Measurements from ENCODE around the gene FPR1. TPM values are rescaled to one million over a fixed set of nuclear protein-coding genes. Genes with fewer than 3 reads are reported as not detected.

Gene FPR1
- total and polyA plus RNA-seq, 2 of the 8 experiments (the other 6 are each of a cell fraction or from before 2014, with no cell fraction given), result 0.11 TPM; not detected in 1

DNA sequence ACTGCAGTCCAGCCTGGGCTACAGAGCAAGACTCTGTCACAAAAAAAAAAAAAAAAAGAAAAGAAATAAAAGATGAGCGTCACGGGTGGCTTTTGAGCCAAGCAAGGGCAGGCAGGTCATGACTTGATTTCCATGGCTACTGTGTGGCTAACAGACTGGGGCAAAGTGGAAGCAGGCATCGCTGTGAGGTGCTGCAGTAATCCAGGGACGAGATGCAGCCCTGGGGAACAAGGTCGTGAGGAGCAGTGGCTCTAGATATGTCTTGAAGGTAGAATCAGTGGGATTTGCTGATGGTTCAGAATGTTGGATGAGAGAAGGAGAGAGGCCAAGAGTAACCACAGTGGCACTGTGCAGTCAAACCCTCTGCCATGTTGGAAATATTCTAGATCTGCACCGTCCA is 42.1 kb downstream of the FPR1 start:
- CTCF ChIA-PET (ENCODE audit: partially characterized antibody), result interaction anchor here (0.6 to 3.2 kb wide), 7 partner anchors 9 to 70 kb away, joined by 3 to 14 read pairs (median 3); no protein-coding TSS in a partner anchor
- TF ChIP-seq KDM4A (IDR thresholded peaks at IDR 0.05; ENCODE audit: low read depth, low read length, severe bottlenecking), result no peak
- TF ChIP-seq BCL11A (IDR thresholded peaks at IDR 0.05; ENCODE audit: low read depth in 2 of 2, low read length in 2 of 2), result no peak
- TF ChIP-seq CHD2 (IDR thresholded peaks at IDR 0.05; ENCODE audit: low read length), result no peak
- no peak for TF ChIP-seq SP4 (IDR thresholded peaks at IDR 0.05; ENCODE audit: low read length)
- no peak for TF ChIP-seq SAP30 (IDR thresholded peaks at IDR 0.05; ENCODE audit: insufficient read depth, insufficient replicate concordance, low read length)
- no peak for TF ChIP-seq POU5F1 (IDR thresholded peaks at IDR 0.05; ENCODE audit: low read depth, low read length)
- no peak for TF ChIP-seq SUZ12 (IDR thresholded peaks at IDR 0.05; ENCODE audit: low read length)
- TF ChIP-seq RBBP5 (IDR thresholded peaks at IDR 0.05; ENCODE audit: borderline replicate concordance, low read depth, low read length), result no peak
- no peak for TF ChIP-seq TAF1 (IDR thresholded peaks at IDR 0.05; ENCODE audit: low read depth, low read length)
- no peak for TF ChIP-seq POLR2AphosphoS5 (IDR thresholded peaks at IDR 0.05; ENCODE audit: low read depth, low read length)
- TF ChIP-seq RNF2 (IDR thresholded peaks at IDR 0.05; ENCODE audit: borderline replicate concordance, low read depth, low read length, missing control alignments, poor library complexity, severe bottlenecking), result no peak
- TF ChIP-seq JUND (IDR thresholded peaks at IDR 0.05; ENCODE audit: low read length), result no peak
- no peak for TF ChIP-seq BACH1 (IDR thresholded peaks at IDR 0.05; ENCODE audit: low read length)
- no peak for TF ChIP-seq RAD21 (IDR thresholded peaks at IDR 0.05 in 1 of 2, conservative IDR thresholded peaks at IDR 0.05 in 1 of 2; ENCODE audit: low read depth in 2 of 2, low read length in 2 of 2)

More for the DNA sequence above, 42.1 kb downstream of the FPR1 start:
- FAIRE-seq (no peak), DNase-seq (ENCODE audit: low read depth in 1 of 2, low spot score in 2 of 2) (no peak)
- Histone ChIP-seq H3K36me3 (ENCODE audit: control insufficient read depth in 2 of 4, insufficient read depth in 4 of 4, low read length in 3 of 4) (no peaks in the 10 kb centered on the region), H2BK12ac (ENCODE audit: low read depth, low read length) (no peak overlapping the region), H3K9me3 (ENCODE audit: insufficient read depth in 2 of 2, low read depth in 1 of 2, low read length in 1 of 2) (no peaks in the 10 kb centered on the region), H4K8ac (ENCODE audit: extremely low read depth, insufficient read depth, low read length) (no peak overlapping the region), H2BK15ac (ENCODE audit: low read length) (no peak overlapping the region), H3K4me3 (ENCODE audit: extremely low read depth in 1 of 4, insufficient read depth in 2 of 4, low read depth in 3 of 4, low read length in 4 of 4) (no peak overlapping the region), H4K91ac (replicated peaks; ENCODE audit: insufficient read length, low read length) (no peak overlapping the region), H3K14ac (ENCODE audit: insufficient read length) (no peak overlapping the region), H3K4me2 (ENCODE audit: insufficient read depth in 1 of 2, low read depth in 2 of 2, low read length in 2 of 2) (no peak overlapping the region), H3K4me1 (replicated peaks in 1 of 4; ENCODE audit: control insufficient read depth in 3 of 4, insufficient read depth in 4 of 4, low read length in 3 of 4) (0 out of 7 replicates have a peak, but pooled peaks cover 0 to 2% (median 0%) of the 10 kb centered on the region in 4 experiments), H2AK5ac (ENCODE audit: low read depth, low read length) (no peak overlapping the region), H2BK120ac (replicated peaks; ENCODE audit: low read depth, low read length) (no peak overlapping the region), H3K27ac (ENCODE audit: low read depth, low read length) (no peak overlapping the region), H3K27me3 (replicated peaks in 1 of 4; ENCODE audit: control insufficient read depth in 3 of 4, extremely low read depth in 1 of 4, insufficient read depth in 3 of 4, low read length in 3 of 4) (peaks cover 0 to 3% (median 0%) of the 10 kb centered on the region in 4 experiments; a peak in 3 of 7 replicates), H2BK20ac (ENCODE audit: low read length) (no peak overlapping the region), H2AFZ (ENCODE audit: low read length) (no peak overlapping the region), H3K56ac (replicated peaks; ENCODE audit: insufficient read length, low read depth, low read length) (no peak overlapping the region), H3K23ac (ENCODE audit: insufficient read length) (no peak overlapping the region), H3K4ac (replicated peaks; ENCODE audit: insufficient read length, low read depth, low read length) (no peak overlapping the region), H3K23me2 (ENCODE audit: low read depth, low read length) (no peaks in the 10 kb centered on the region; the same call in 1 of the 2 replicates), H2BK5ac (ENCODE audit: low read depth, low read length) (no peak overlapping the region), H3K9ac (replicated peaks in 1 of 4; ENCODE audit: extremely low read depth in 1 of 4, low read depth in 3 of 4, low read length in 3 of 4) (no peak overlapping the region), H4K20me1 (replicated peaks in 1 of 2; ENCODE audit: control insufficient read depth in 1 of 2, insufficient read depth in 2 of 2, low read length in 2 of 2) (no peaks in the 10 kb centered on the region), H3K79me1 (ENCODE audit: low read depth, low read length) (no peaks in the 10 kb centered on the region), H3K79me2 (ENCODE audit: control insufficient read depth in 1 of 2, insufficient read depth in 2 of 2, low read length in 2 of 2) (no peaks in the 10 kb centered on the region), H4K5ac (ENCODE audit: insufficient read length, low read depth, low read length) (no peak overlapping the region), H3K18ac (ENCODE audit: extremely low read depth, low read length) (no peak overlapping the region)
- WGBS, 2 experiments (ENCODE audit: extremely low coverage in 1 of 2, insufficient coverage in 1 of 2, insufficient read length in 1 of 2, insufficient replicate concordance in 2 of 2, low coverage in 1 of 2, low lambda C conversion rate in 2 of 2, missing lambda C conversion rate in 1 of 2), result 91% methylated on average over 6 of the region's 6 CpGs; no CpG with 5 or more reads in 1 of the 2 experiments
- POLR2A ChIA-PET (ENCODE audit: partially characterized antibody), result interaction anchor here (2.0 kb wide), 1 partner anchor 11 kb away, joined by 4 read pairs; no protein-coding TSS in a partner anchor
